ENCODE data around the gene MTIF2. TPM values are rescaled to one million over a fixed set of nuclear protein-coding genes. Genes with fewer than 3 reads are reported as not detected.

MTIF2 gene
- total and polyA plus RNA-seq, 2 donors (not counting 3 experiments of a cell fraction or from before 2014, with no cell fraction given) = 9.3 to 26.9 TPM

Small RNA genes within 50 kb of the gene (small RNA-seq; reads per million reads assigned to genes)
- not detected for gene RF00019 (ENCODE audit: insufficient read depth, insufficient read length, low read depth, low replicate concordance)

Other genes with a start within 250 kb of the MTIF2 start
- 472 and 486 TPM in 2 replicates for gene RTN4, start 218.8 kb downstream of the MTIF2 start, total RNA-seq
- 195 and 253 TPM in 2 replicates for gene RTN4, start 218.8 kb downstream of the MTIF2 start, polyA plus RNA-seq
- gene CLHC1, start 36.9 kb downstream of the MTIF2 start, total RNA-seq = 10.2 and 12.3 TPM in 2 replicates
- gene CLHC1, start 36.9 kb downstream of the MTIF2 start, polyA plus RNA-seq = 2.0 and 2.4 TPM in 2 replicates
- 926 and 939 TPM in 2 replicates for gene RPS27A, start 36.5 kb downstream of the MTIF2 start, total RNA-seq
- gene RPS27A, start 36.5 kb downstream of the MTIF2 start, polyA plus RNA-seq = 795 and 1,136 TPM in 2 replicates
- 76.8 and 77.4 TPM in 2 replicates for gene CCDC88A, start 150.6 kb upstream of the MTIF2 start, total RNA-seq
- gene CCDC88A, start 150.6 kb upstream of the MTIF2 start, polyA plus RNA-seq = 14.8 and 21.1 TPM in 2 replicates